GM23338 (cell line): ENCODE data around the gene CD58.

Experiments used
- CREB1 ChIP-seq: fragments of 250-450 bp; sonication (Bioruptor Pico); IDR thresholded peaks from 2 replicates; pipeline ENCODE4 v1.5.0; 2020; ENCODE audit warnings: low read depth, mild to moderate bottlenecking, moderate library complexity
- EZH2 ChIP-seq: fragments of 200-600 bp; sonication (generic); IDR thresholded peaks from one replicate; pipeline ENCODE4 v1.8.0; 2017; ENCODE audit warnings: antibody characterized with exemption, mild to moderate bottlenecking, low read depth; ENCODE audit not compliant: unreplicated experiment
- EZH2phosphoT487 ChIP-seq: fragments of 200-600 bp; sonication (generic); IDR thresholded peaks from one replicate; pipeline ENCODE4 v1.8.1; 2018; ENCODE audit warnings: antibody characterized with exemption; ENCODE audit not compliant: unreplicated experiment
- JUNB ChIP-seq: IDR thresholded peaks from one replicate; pipeline ENCODE4 v1.6.1; 2016; ENCODE audit warnings: antibody characterized with exemption; ENCODE audit not compliant: unreplicated experiment
- NANOG ChIP-seq: IDR thresholded peaks from 2 replicates; pipeline ENCODE4 v1.6.1; 2016; ENCODE audit warnings: antibody characterized with exemption, borderline replicate concordance
- POLR2AphosphoS5 ChIP-seq: IDR thresholded peaks from 2 replicates; pipeline ENCODE4 v1.6.1; 2016; ENCODE audit warnings: antibody characterized with exemption, low read depth
- STAT1 ChIP-seq: IDR thresholded peaks from one replicate; pipeline ENCODE4 v1.6.1; 2016; ENCODE audit warnings: antibody characterized with exemption; ENCODE audit not compliant: unreplicated experiment
- ZNF114 ChIP-seq: fragments of 250-450 bp; sonication (Bioruptor Pico); IDR thresholded peaks from 2 replicates; pipeline ENCODE4 v1.5.0; 2020; ENCODE audit warnings: mild to moderate bottlenecking, moderate library complexity
- ZNF331 ChIP-seq: fragments of 250-450 bp; sonication (Bioruptor Pico); IDR thresholded peaks from 2 replicates; pipeline ENCODE4 v1.5.0; 2020; ENCODE audit warnings: low read depth, mild to moderate bottlenecking, moderate library complexity
- ZNF462 ChIP-seq: fragments of 250-450 bp; sonication (Bioruptor Pico); IDR thresholded peaks from 2 replicates; pipeline ENCODE4 v1.5.0; 2020; ENCODE audit warnings: mild to moderate bottlenecking, moderate library complexity
- TF ChIP-seq, protein P1 (sequence below), 2 experiments: fragments of 200-600 bp in 1 of 2; sonication (generic) in 1 of 2; conservative IDR thresholded peaks; 2 replicates each; pipeline versions ENCODE4 v1.5.1 to v1.6.1; 2016 to 2017; ENCODE audit warnings: antibody characterized with exemption in 2 of 2, low read depth in 2 of 2, mild to moderate bottlenecking in 2 of 2, moderate library complexity in 1 of 2
- TF ChIP-seq, protein P2 (sequence below): IDR thresholded peaks from one replicate; pipeline ENCODE4 v1.6.1; 2018; ENCODE audit warnings: antibody characterized with exemption; ENCODE audit not compliant: unreplicated experiment
- TF ChIP-seq, protein P3 (sequence below): IDR thresholded peaks from 2 replicates; pipeline ENCODE4 v1.6.1; 2016; ENCODE audit warnings: antibody characterized with exemption

GRCh38 chr1:116521186-116521585 lies 49.6 kb downstream of the CD58 start:
- TF ChIP-seq EZH2 (no peak), EZH2phosphoT487 (no peak), POLR2AphosphoS5 (no peak), CREB1 (no peak), JUNB (no peak), ZNF114 (CRISPR knock-in tag) (no peak), ZNF331 (no peak), ZNF462 (CRISPR knock-in tag) (no peak), STAT1 (no peak), NANOG (no peak)
- TF ChIP-seq, protein P1, sequence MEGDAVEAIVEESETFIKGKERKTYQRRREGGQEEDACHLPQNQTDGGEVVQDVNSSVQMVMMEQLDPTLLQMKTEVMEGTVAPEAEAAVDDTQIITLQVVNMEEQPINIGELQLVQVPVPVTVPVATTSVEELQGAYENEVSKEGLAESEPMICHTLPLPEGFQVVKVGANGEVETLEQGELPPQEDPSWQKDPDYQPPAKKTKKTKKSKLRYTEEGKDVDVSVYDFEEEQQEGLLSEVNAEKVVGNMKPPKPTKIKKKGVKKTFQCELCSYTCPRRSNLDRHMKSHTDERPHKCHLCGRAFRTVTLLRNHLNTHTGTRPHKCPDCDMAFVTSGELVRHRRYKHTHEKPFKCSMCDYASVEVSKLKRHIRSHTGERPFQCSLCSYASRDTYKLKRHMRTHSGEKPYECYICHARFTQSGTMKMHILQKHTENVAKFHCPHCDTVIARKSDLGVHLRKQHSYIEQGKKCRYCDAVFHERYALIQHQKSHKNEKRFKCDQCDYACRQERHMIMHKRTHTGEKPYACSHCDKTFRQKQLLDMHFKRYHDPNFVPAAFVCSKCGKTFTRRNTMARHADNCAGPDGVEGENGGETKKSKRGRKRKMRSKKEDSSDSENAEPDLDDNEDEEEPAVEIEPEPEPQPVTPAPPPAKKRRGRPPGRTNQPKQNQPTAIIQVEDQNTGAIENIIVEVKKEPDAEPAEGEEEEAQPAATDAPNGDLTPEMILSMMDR (conservative IDR thresholded peaks at IDR 0.05; ENCODE audit: low read depth in 2 of 2) = no peak
- TF ChIP-seq, protein P2, sequence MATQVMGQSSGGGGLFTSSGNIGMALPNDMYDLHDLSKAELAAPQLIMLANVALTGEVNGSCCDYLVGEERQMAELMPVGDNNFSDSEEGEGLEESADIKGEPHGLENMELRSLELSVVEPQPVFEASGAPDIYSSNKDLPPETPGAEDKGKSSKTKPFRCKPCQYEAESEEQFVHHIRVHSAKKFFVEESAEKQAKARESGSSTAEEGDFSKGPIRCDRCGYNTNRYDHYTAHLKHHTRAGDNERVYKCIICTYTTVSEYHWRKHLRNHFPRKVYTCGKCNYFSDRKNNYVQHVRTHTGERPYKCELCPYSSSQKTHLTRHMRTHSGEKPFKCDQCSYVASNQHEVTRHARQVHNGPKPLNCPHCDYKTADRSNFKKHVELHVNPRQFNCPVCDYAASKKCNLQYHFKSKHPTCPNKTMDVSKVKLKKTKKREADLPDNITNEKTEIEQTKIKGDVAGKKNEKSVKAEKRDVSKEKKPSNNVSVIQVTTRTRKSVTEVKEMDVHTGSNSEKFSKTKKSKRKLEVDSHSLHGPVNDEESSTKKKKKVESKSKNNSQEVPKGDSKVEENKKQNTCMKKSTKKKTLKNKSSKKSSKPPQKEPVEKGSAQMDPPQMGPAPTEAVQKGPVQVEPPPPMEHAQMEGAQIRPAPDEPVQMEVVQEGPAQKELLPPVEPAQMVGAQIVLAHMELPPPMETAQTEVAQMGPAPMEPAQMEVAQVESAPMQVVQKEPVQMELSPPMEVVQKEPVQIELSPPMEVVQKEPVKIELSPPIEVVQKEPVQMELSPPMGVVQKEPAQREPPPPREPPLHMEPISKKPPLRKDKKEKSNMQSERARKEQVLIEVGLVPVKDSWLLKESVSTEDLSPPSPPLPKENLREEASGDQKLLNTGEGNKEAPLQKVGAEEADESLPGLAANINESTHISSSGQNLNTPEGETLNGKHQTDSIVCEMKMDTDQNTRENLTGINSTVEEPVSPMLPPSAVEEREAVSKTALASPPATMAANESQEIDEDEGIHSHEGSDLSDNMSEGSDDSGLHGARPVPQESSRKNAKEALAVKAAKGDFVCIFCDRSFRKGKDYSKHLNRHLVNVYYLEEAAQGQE = no peak
- TF ChIP-seq, protein P3, sequence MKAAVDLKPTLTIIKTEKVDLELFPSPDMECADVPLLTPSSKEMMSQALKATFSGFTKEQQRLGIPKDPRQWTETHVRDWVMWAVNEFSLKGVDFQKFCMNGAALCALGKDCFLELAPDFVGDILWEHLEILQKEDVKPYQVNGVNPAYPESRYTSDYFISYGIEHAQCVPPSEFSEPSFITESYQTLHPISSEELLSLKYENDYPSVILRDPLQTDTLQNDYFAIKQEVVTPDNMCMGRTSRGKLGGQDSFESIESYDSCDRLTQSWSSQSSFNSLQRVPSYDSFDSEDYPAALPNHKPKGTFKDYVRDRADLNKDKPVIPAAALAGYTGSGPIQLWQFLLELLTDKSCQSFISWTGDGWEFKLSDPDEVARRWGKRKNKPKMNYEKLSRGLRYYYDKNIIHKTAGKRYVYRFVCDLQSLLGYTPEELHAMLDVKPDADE = no peak
